Hematopoietic multipotent progenitor cell treated with erythropoietin and hydrocortisone succinate and interleukin-3 and kit ligand, for 6 days (in vitro differentiated cells): Measurements from ENCODE around the gene PRDM16.
A peak's percentile ranks its signal among the peaks of the same experiment; 100 is the strongest.

ENCODE experiments used
- DNase-seq: peaks from one replicate; pipeline ENCODE4 v3.0.0-alpha.2; 2015

The PRDM16 gene

GRCh38 chr1:3068564-3069431 lies at the start of gene PRDM16:
Gene PRDM16, plus strand, starts transcription at chr1:3069203. Its CDS starts 57 bp downstream, at chr1:3069260.
- peak; percentile 69 for DNase-seq

- no peak for DNase-seq
These were observed 49.4 kb upstream of the PRDM16 start for GRCh38 chr1:3019516-3020051.

GRCh38 chr1:3020263-3020909 lies 48.6 kb upstream of the PRDM16 start:
- no peak for DNase-seq

GRCh38 chr1:3021233-3021671 lies 47.8 kb upstream of the PRDM16 start, which contains the start of gene ACTRT2:
Gene ACTRT2, plus strand, starts transcription at chr1:3021467. Its CDS starts 220 bp downstream, at chr1:3021687.
- DNase-seq, result no peak

GRCh38 chr1:3021801-3022401 lies 47.1 kb upstream of the PRDM16 start:
- no peak for DNase-seq

GRCh38 chr1:3022511-3022973 lies 46.5 kb upstream of the PRDM16 start:
- DNase-seq, result no peak

- DNase-seq, result no peak
These were observed 46.0 kb upstream of the PRDM16 start for GRCh38 chr1:3022976-3023375.

- DNase-seq, result no peak
These were observed 45.0 kb upstream of the PRDM16 start for GRCh38 chr1:3024019-3024418.

GRCh38 chr1:3024588-3024987 lies 44.4 kb upstream of the PRDM16 start:
- DNase-seq, result no peak

GRCh38 chr1:3026124-3026523 lies 42.9 kb upstream of the PRDM16 start:
- DNase-seq, result no peak

GRCh38 chr1:3026581-3027391 lies 42.2 kb upstream of the PRDM16 start:
- no peak for DNase-seq

GRCh38 chr1:3027611-3028371 lies 41.2 kb upstream of the PRDM16 start:
- DNase-seq, result no peak

- DNase-seq, result no peak
These were observed 40.3 kb upstream of the PRDM16 start for GRCh38 chr1:3028531-3029282.

- DNase-seq, result no peak
These were observed 39.5 kb upstream of the PRDM16 start for GRCh38 chr1:3029481-3029961.

GRCh38 chr1:3029991-3030662 lies 38.9 kb upstream of the PRDM16 start:
- DNase-seq, result no peak

- no peak for DNase-seq
These were observed 38.2 kb upstream of the PRDM16 start for GRCh38 chr1:3030663-3031381.

- DNase-seq, result no peak
These were observed 37.4 kb upstream of the PRDM16 start for GRCh38 chr1:3031401-3032221.

GRCh38 chr1:3032371-3033039 lies 36.5 kb upstream of the PRDM16 start:
- no peak for DNase-seq
